Measurements from ENCODE around the gene MED1.
"Not testable (repeated sequence)": the region's sequence is repeated elsewhere in the genome, so short reads cannot be mapped to it uniquely, and the experiment has no call there.

MED1 gene

DNA sequence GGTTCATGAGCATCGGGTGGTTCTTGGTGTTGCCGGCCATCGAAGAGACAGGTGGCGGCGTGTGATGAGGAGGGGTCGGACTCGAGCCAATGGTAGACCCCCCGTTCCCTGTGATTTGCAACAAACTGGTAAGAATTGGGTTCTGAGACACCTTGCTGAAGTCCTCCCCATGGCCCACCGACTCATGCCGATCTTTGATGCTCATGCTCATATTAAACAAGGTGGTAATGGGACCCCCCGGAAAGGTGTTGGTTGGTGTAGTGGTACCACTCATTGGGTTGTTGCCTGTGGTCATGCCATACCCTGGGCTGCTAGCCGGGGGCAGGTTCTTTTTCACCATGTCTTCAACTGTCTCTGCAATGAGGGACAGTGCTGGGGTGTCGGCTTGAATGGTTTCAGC lies 40.8 kb downstream of the MED1 start:
- DNase-seq, result no peak

DNA sequence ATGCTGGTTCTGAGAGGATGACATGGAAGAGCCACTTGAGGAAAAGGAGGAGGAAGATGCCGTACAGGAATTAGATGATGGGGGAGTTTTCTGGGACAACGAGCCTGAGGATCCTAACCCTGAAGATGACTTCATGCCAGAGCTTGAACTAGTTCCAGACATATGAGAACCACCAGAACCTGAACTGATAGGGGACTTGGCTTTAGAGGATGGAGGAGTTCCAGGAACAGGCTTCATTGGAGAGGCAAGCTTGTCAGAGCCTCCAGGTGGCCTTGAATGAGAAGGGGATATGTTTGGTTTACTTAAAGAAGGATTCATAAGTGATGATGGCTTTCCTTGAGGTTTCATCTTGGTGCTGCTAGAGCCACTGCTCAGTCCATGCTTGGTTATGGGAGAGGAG lies 42.7 kb downstream of the MED1 start:
- DNase-seq, result no peak

DNA sequence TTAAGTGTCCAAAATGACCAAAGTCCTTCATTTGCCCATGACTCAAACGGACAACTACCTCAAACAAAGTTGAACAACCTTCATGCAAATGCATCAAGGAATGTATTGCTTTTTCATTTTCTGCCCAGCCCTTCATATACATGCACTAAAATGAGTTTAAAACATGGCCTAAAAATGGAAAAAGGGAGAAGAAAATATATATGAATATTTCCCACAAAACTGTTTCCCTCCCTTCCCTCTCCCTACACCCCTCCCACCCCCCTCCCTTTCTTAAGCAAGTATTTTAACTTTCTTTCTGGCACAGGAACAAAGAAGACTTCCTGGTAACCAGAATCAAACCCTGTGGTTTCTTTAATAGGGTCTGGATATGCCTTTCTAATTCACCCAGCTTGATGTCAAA lies 44.1 kb downstream of the MED1 start:
- no peak for DNase-seq

GRCh38 chr17:39405436-39405835 lies 45.6 kb downstream of the MED1 start:
- no peak for DNase-seq

DNA sequence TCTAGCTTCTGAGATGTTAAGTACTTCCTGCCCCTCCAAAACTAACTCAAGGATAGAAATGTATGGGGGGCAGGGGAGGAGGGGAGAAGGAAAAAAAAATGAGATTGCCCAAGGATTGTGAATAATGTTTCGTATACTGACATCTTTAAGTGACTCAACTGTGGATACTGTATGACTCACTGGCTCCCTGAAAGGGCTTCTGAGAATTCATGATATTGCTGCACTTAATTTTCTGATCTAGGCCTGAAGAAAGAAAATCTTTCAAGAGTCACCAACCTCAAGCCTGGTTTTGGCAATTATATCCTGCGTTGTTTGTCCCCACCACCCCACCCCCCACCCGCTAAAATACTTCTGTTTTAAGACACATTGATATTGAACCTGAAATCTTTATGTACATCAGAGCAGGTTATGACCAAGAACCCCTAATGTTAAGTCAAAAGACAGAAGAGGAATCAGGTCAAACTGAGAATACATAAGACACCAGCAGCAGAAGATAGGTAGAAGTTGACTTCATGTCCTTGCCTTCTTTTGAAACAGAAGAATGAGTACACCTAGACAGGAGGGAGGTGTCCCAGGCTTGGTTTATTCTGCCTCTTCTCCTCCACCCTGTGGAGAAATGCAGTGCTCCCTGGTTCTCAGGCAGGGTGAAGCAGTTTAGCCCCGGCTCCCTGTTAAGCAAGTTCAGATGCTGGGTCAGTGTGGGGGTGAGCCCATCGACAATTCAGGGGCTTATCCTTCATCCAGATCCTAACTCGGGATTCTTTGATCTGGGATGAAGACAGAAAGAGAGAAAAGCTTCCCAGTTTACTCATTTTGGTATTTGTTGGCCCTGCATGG lies 46.3 kb downstream of the MED1 start:
- DNase-seq, result peak; percentile 90

DNA sequence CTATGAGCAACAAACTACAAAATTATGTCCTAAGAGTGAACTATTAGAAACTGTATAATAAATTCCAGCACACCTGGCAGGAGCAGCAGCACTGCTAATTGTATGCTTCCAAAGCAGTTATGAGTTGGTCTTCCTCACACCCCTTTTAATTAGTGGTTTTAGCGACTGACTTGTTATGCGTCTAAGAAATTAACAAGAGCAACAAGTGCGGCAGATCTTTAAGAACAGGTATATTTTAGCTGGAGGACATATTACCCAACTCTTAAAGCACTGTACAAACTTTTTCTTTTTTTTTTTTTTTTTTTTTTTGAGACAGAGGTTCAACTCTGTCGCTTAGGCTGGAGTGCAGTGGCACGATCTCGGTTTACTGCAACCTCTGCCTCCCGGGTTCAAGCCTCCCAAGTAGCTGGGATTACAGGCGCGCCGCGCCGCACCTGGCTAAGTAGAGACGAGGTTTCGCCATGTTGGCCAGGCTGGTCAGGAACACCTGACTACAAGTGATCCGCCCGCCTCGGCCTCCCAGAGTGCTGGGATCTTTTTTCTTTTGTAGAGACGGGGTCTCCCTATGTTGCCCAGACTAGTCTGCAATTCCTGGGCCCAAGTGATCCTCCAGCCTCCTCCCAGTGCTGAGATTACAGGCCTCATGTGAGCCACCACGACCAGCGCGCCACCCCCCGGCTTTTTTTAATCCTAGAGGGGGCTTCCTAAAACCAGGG lies 48.0 kb downstream of the MED1 start:
- DNase-seq, result no peak

DNA sequence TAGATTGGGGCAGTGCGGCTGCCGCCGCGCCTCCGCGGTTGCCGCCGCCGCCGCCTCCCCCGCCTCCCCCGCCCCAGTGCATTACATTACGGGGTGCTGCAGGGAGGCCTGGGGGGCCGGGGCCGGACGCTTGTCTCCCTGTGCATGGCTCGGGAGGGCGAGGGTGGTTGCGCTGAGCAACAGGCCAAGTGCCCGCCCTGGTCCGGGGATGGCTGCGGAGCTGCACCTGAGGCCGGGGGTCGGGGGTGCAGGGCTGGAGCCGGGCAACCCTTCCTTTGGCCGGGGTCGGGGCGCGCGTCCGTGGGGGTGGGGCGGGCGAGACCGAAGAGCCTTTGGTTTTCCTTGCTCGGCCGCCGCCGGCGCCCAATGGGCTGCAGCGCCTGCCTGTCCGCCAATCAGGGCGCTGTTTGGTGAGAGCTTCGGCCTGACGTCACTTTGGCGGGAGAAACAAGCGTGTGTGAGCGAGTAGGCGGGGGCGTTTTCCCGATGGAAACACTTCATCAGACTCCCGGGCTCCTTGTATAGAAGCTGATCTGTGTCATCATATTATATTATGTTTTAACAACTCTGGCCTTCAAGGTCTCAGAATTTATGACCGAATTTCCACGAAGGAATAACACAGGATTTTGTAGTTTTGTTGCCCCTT lies 48.7 kb downstream of the MED1 start:
- DNase-seq, result peak; percentile 90

DNA sequence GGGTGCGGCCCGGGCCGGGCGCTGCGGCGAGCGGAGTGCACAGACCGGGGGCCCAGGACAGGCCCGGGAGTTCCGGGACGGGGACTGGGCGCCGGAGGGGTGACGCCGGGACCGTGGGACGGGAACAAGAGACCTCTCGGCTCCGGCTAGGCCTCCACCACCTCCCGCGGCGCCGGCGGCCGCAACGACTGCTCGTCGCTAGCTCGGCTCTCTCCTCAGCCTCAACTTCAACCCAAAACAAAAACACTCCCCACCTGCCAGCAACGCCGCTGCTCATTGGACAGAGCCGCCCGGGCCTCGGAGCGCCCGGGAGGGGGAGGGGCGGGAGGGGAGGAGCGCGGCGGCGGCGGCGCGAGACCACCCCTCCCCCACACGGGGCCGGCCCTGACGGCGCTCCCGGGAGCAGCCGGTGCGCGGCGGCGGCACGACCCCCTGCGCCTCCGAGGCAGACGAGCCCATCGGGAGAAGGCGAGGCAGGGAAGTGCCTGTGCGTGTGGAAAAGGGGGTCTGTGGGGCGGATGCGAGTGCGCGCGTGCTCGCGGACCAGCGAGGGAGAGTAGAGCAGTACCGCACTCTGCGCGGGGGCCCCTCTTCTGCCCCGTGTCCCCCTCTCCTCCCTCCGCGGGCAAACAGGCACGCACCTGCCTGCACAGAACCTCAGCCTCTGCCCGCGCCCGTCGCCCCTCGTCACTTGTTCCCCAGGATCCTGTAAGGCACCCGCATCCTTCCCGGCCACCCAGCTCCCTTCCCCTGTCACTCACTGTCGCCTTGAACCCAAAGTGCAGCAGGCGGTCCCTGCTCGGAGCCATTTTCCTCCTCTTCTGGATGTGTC lies 49.4 kb downstream of the MED1 start, which contains the start of gene FBXL20:
TSS of gene FBXL20 (minus strand) at position 215 of the 832 bp plus-strand sequence. CDS start 224 bp downstream, outside the sequence.
- DNase-seq, result peak; percentile 75

DNA sequence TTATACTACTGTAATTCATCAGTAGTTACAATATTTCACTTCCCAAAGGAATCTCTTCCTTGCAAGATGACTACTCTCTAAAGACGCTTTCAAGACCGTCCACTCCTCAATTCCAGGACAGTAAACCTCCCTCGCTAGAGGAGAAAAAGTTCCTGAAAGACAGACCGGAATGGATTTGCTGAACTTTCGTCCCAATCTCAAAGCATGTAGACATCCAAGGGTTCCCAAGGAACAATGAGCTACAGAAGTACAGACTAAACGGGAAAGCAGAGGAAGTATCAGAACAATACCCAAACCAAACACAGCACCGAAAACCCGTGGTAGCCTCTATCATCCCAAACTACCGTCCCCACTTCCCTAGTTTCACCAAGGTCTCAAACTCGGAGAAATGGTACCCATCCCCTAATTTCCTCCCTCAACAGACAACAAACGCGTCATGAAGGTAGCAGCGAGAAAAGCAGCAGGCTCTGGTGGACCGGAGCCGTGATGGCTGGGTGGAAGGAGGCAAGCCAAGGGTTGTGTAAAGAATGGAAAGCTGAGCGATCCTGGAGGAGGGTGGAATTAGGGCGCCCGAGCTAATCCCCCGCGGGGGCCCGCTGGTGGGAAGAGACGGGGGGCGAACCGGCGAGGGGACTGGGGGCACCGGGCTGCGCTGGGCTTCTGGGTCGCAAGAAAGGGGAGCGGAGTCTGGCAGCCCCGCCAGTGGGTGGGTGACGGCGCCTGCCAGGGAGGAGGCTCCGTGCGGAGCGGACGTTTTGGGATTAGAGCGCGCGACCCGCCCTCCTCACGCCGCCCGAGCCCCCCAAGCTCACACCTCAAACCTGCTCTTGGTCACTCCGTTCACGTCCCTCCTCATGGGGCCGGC lies 50.3 kb downstream of the MED1 start:
- no peak for DNase-seq

GRCh38 chr17:39399791-39400190 lies 51.3 kb downstream of the MED1 start:
- DNase-seq, result no peak

DNA sequence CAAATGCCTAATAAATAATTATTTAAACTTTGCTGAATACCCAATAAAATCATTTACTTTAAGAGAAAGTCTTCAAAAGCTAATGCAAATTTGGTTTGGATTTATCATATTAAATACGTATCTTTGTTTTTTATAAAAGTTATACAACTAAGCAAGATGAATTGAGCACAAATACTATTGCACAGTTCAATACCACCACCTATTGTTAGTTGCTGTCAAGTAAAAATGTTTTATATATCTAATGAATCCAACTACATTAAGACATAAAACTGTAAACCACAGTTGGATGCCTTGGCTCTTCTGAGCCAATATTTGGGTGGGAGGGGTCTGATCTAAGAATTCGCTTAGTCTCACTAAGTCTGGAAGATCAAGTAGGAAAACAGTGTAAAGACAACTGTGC lies 57.3 kb downstream of the MED1 start:
- no peak for DNase-seq

GRCh38 chr17:39391448-39391847 lies 59.6 kb downstream of the MED1 start:
- no peak for DNase-seq

- DNase-seq, result no peak
These were observed 66.0 kb downstream of the MED1 start for GRCh38 chr17:39385040-39385439.

GRCh38 chr17:39380144-39380543 lies 70.9 kb downstream of the MED1 start:
- DNase-seq, result peak; percentile 40

DNA sequence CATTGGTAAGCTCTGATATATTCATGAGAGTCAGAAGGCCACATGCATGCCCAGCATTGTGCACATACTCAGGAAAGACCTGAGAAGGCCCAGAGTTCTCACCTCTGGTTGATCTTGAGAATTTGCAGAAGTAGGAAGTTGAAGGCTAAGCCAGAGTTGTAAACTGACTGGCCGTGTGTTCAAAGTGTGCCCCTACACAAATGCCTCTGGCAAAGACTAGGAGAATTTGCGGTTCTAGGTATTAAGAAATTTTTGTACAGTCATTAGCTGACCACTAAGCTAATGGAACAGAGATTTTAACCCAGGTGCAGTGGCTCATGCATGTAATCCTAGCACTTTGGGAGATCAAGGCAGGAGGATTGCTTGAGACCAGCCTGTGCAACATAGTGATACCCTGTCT lies 74.6 kb downstream of the MED1 start:
- DNase-seq, result peak; percentile 63

DNA sequence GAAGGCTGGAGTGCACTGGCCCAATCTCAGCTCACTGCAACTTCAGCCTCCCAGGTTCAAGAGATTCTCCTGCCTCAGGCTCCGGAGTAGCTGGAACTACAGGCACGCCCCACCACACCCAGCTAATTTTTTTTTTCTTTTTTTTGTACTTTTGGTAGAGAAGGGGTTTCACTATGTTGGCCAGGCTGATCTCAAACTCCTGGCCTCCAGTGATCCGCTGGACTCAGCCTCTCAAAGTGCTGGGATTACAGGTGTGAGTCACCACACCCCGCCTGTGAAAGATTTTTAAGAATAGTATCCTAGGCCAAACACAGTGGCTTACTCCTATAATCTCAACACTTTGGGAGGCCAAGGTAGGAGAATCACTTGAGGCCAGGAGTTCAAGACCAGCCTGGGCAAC lies 83.3 kb downstream of the MED1 start:
- DNase-seq, result not testable (repeated sequence)

DNA sequence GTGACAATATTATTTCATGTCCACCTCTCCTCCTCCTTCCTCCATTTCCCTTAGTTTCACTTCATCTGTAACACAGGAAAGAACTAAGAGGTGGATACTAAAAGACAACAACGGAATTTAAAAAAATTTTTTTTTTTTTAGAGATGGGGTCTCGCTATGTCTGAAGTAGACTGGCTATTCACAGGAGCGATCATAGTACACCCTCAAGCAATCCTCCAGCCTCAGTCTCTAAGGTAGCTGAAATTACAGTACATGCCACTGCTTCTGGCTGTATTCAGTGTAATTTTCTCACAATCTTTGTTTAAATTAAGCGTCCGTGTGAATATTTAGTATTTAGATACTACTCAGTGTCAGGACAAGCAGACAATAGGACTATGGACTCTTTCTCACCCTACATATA lies 85.2 kb downstream of the MED1 start:
- no peak for DNase-seq

DNA sequence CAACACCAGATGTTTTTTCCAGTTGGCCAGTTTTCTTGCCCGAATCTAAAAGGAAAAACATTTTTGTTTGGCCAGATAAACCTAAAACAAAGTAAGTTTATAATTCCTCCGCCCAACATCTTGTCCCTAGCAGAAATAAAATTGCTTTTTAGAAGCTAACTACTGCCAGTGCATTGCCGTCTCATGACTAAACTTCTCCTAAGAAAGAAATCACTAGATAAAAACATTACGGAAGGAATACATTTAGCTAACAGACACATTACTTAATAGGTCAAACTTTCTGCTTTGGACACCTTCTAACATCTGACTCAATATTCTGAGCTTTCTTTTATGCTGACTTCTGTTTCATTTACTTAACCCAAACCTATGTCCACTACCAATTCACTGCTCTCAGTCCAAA lies 85.8 kb downstream of the MED1 start:
- DNase-seq, result no peak

DNA sequence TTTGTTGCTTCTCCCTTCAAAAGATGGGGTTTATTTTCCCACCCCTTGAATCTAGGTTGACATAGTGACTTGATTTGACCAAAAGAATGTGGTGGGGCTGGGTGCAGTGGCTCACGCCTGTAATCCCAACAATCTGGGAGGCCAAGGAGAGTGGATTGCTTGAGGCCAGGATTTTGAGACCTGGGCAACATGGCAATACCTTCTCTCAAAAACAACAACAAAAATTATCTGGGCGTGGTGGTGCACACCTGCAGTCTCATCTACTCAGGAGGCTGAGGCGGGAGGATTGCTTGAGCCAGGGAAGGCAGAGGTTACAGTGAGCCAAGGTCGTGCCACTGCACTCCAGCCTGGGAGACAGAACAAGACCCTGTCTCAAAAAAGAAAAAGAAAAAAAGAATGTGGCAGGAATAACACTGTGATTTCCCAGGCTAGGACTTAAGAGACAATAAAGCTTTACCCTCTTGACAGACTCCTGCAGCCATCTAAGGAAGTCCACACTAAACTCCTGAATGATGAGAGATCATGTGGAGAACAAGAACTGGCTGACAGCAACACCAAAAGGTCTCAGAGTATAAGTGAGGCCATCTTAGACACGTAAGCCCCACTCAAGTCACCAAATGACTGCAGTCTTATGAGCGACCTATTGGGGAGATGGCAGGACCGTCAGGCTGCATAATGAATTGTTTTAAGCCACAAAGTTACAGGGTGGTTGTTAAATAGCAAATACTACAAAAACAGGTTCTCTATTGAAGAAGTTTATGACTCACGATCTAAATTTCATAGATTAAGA lies 86.6 kb downstream of the MED1 start:
- DNase-seq, result no peak

- DNase-seq, result no peak
These were observed 90.0 kb downstream of the MED1 start for GRCh38 chr17:39361064-39361463.

- DNase-seq, result no peak
These were observed 90.5 kb downstream of the MED1 start for GRCh38 chr17:39360537-39360936.

Data from MV-4-11 (cell line).